Posterior vena cava (tissue), 2 donors: Measurements from ENCODE around the gene ACSBG1. TPM values are rescaled to one million over a fixed set of nuclear protein-coding genes. Genes with fewer than 3 reads are reported as not detected.
A peak's percentile ranks its signal among the peaks of the same experiment; 100 is the strongest.

Source experiments
- DNase-seq: peaks from one replicate; pipeline ENCODE4 v3.0.0-alpha.2; 2020; ENCODE audit warnings: low spot score
- intact Hi-C, 2 donors: fragments of 100-400 bp; cut with DNase I; formaldehyde crosslinking; loops; one replicate each; pipeline versions ENCODE4 v1.14.1 to v1.14.2; 2022 to 2023
- total RNA-seq, 2 donors: library from RNA; stranded (reverse); fragmentation: NEBNext Ultra II Directional; extraction: Animal tissue kit (Norgen Biotek cat#: 25700); gene quantifications; one replicate each; pipeline ENCODE4 v1.2.1, GENCODE V29; 2021
- donor health status: DM: yes; HTN: yes; CAD: no.
- donor health status: DM: yes; HTN: yes; CAD: no.

ACSBG1 gene
- total RNA-seq, 2 donors from 2014 or later = not detected

- peak; percentile 100 for DNase-seq
- intact Hi-C loops = no loop called here
Measured at GRCh38 chr15:78149068-78149804, 85.1 kb downstream of the ACSBG1 start, which contains the start of gene IDH3A. TSS of gene IDH3A (plus strand) at chr15:78149362. CDS start at chr15:78149404, 42 bp downstream.

- DNase-seq = no peak
- intact Hi-C loops = no loop called here
Measured at GRCh38 chr15:78148392-78149067, 85.8 kb downstream of the ACSBG1 start.

GRCh38 chr15:78147566-78147965 lies 86.8 kb downstream of the ACSBG1 start:
- no peak for DNase-seq

GRCh38 chr15:78146425-78147154 lies 87.8 kb downstream of the ACSBG1 start:
- DNase-seq = no peak
- intact Hi-C loops = no loop called here

More at GRCh38 chr15:78147566-78147965, 86.8 kb downstream of the ACSBG1 start:
- intact Hi-C loops = no loop called here

GRCh38 chr15:78142332-78142731 lies 92.0 kb downstream of the ACSBG1 start:
- intact Hi-C loops = no loop called here
- DNase-seq = peak; percentile 8

- intact Hi-C loops = no loop called here
- DNase-seq = no peak
Measured at GRCh38 chr15:78140292-78140691, 94.1 kb downstream of the ACSBG1 start.

- intact Hi-C loops = no loop called here
- DNase-seq = peak; percentile 22
Measured at GRCh38 chr15:78139578-78139977, 94.8 kb downstream of the ACSBG1 start.

GRCh38 chr15:78133801-78134200 lies 100.6 kb downstream of the ACSBG1 start:
- DNase-seq = no peak
- intact Hi-C loops = loop anchor here (5.0 kb wide), 2 partner anchors 58 to 108 kb away; no protein-coding TSS in a partner anchor

- intact Hi-C loops = loop anchor here (5.0 kb wide), 2 partner anchors 61 to 111 kb away; no protein-coding TSS in a partner anchor
- peak; percentile 89 for DNase-seq
Measured at GRCh38 chr15:78131295-78132061, 102.9 kb downstream of the ACSBG1 start, which contains the start of gene CIB2. TSS of gene CIB2 (minus strand) at chr15:78131445. CDS start at chr15:78131215, 230 bp downstream.

- intact Hi-C loops = loop anchor here (5.0 kb wide), 2 partner anchors 62 to 112 kb away; no protein-coding TSS in a partner anchor
- no peak for DNase-seq
Measured at GRCh38 chr15:78130466-78131294, 103.7 kb downstream of the ACSBG1 start.

- DNase-seq = no peak
- intact Hi-C loops = loop anchor here (5.0 kb wide), 2 partner anchors 62 to 112 kb away; no protein-coding TSS in a partner anchor
Measured at GRCh38 chr15:78129751-78130287, 104.5 kb downstream of the ACSBG1 start.

GRCh38 chr15:78129077-78129750 lies 105.2 kb downstream of the ACSBG1 start:
- DNase-seq = no peak
- intact Hi-C loops = no loop called here

GRCh38 chr15:78127882-78128281 lies 106.5 kb downstream of the ACSBG1 start:
- no peak for DNase-seq
- intact Hi-C loops = no loop called here

GRCh38 chr15:78125267-78125666 lies 109.1 kb downstream of the ACSBG1 start:
- intact Hi-C loops = no loop called here
- no peak for DNase-seq

- intact Hi-C loops = loop anchor here (5.0 kb wide), 2 partner anchors 72 to 122 kb away; no protein-coding TSS in a partner anchor
- no peak for DNase-seq
Measured at GRCh38 chr15:78120523-78120922, 113.8 kb downstream of the ACSBG1 start.
